Psoas muscle (tissue), 8 donors: ENCODE data around the gene PALD1. TPM values are rescaled to one million over a fixed set of nuclear protein-coding genes. Genes with fewer than 3 reads are reported as not detected.
A peak's percentile ranks its signal among the peaks of the same experiment; 100 is the strongest.

ENCODE experiments used
- ATAC-seq, 4 donors: fragments of 200-7000 bp; cut with Tn5 transposase; one replicate each; pipeline ENCODE4 v1.9.1; 2020; ENCODE audit warnings: moderate library complexity in 3 of 4, mild to moderate bottlenecking in 2 of 4
- DNase-seq, 2 donors: peaks; one replicate each; pipeline ENCODE4 v3.0.0-alpha.2; 2020
- H3K27ac ChIP-seq: fragments of 200-600 bp; one replicate; pipeline ENCODE4 v1.8.0; 2022
- H3K27me3 ChIP-seq, 3 donors: fragments of 200-600 bp in 1 of 3; one replicate each; pipeline versions ENCODE4 v1.6.1 to v1.8.0; 2013 to 2022; ENCODE audit warnings: low read length in 2 of 3, mild to moderate bottlenecking in 2 of 3, moderate library complexity in 1 of 3; ENCODE audit not compliant: insufficient read depth in 3 of 3
- H3K36me3 ChIP-seq, 2 donors: fragments of 200-600 bp in 1 of 2; one replicate each; pipeline versions ENCODE4 v1.6.1 to v1.8.0; 2013 to 2022; ENCODE audit warnings: low read depth in 1 of 2, mild to moderate bottlenecking in 1 of 2, moderate library complexity in 1 of 2; ENCODE audit not compliant: insufficient read depth in 1 of 2
- H3K4me1 ChIP-seq: fragments of 200-600 bp; one replicate; pipeline ENCODE4 v1.8.0; 2022
- H3K4me3 ChIP-seq: fragments of 200-600 bp; one replicate; pipeline ENCODE4 v1.8.0; 2022; ENCODE audit warnings: mild to moderate bottlenecking
- H3K9me3 ChIP-seq: fragments of 200-600 bp; one replicate; pipeline ENCODE4 v1.8.0; 2022
- WGBS, 3 donors: extraction: QIAGEN DNeasy Blood & Tissue Kit; methylation state at CpG; one replicate each; pipeline versions ENCODE4 v1.1.6 to v1.1.7; 2013; 5-methylcytosine and 5-hydroxymethylcytosine counted together
- intact Hi-C, 2 donors: fragments of 100-400 bp; cut with DNase I; formaldehyde crosslinking; loops; one replicate each; pipeline versions ENCODE4 v1.11.0 to v1.14.2; 2022
- polyA plus RNA-seq, 3 donors: library from polyadenylated mRNA; stranded (reverse); fragments of 200-250 nt; gene quantifications; one replicate each; pipeline ENCODE4 v1.2.3, GENCODE V29; 2013
- total RNA-seq, 4 donors: library from RNA; stranded (reverse); fragmentation: NEBNext Ultra II Directional in 2 of 4; extraction: Animal tissue kit (Norgen Biotek cat#: 25700) in 2 of 4; gene quantifications; one replicate each; pipeline versions ENCODE4 v1.2.1 to v1.2.4, GENCODE V29; 2021 to 2023
- TF ChIP-seq, protein P1 (sequence below): fragments of 200-600 bp; IDR thresholded peaks from one replicate; pipeline ENCODE4 v1.8.0; 2022; ENCODE audit warnings: antibody characterized with exemption
- donor health status: healthy with polysubstance abuse.
- donor health status: DM: no; HTN: no; CAD: no; lungs with moderate emphysema.
- donor health status: Bipolar disorder and iron deficiency.
- donor health status: healthy.
- donor health status: DM: yes; HTN: yes; CAD: no.
- donor health status: DM: no; HTN: no; CAD: no.
- donor health status: DM: no; HTN: no; CAD: no.
- donor health status: DM: yes; HTN: yes; CAD: no.

Gene PALD1
- total and polyA plus RNA-seq, 7 donors = 1.0 to 4.0 (median 2.8) TPM

DNA sequence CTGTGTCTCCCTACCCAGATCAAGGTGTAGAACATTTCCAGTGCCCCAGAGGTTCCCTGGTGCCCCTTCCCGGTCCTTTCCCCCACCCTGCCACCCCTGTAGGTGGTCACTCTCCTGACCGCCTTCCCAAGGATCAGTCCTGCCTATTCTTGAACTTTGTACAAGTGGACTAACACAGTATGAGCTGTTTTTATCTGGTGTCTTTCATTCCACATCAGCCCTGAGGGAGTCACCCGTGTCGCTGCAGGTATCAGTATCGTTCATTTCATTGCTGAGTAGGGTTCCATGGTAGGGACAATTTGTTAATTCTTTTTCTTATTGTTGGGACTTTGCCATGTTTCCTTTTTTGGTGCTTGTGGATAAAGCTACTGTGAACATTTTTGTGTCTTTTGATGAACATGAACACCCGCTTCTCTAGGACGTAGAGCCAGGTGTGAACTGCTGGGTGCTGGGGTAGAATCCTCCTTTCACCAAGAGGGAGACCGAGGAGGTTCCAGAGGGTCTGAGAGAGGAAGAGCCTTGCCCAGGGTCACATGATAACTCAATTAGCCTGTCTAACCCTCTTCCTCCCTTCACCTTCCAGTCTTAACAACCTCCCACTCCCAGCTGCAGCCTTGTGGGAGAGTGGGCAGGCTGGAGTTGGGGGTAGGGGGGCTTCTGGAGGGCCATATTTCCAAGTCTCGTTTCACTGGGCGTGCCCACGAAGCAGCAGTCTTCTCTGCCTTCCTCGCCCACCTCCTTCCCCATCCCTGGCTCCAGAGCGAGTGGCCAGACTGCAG lies 18.0 kb downstream of the PALD1 start:
- Histone ChIP-seq H3K4me1 (peaks cover 12% of the 10 kb centered on the region), H3K9me3 (no peaks in the 10 kb centered on the region), H3K27ac (no peak overlapping the region), H3K27me3 (no peaks in the 10 kb centered on the region), H3K4me3 (no peak overlapping the region), H3K36me3 (no peaks in the 10 kb centered on the region)
- WGBS, 3 donors = 80 to 91% (median 86%) methylated on average over 13 of the region's 13 CpGs
- TF ChIP-seq, protein P1, sequence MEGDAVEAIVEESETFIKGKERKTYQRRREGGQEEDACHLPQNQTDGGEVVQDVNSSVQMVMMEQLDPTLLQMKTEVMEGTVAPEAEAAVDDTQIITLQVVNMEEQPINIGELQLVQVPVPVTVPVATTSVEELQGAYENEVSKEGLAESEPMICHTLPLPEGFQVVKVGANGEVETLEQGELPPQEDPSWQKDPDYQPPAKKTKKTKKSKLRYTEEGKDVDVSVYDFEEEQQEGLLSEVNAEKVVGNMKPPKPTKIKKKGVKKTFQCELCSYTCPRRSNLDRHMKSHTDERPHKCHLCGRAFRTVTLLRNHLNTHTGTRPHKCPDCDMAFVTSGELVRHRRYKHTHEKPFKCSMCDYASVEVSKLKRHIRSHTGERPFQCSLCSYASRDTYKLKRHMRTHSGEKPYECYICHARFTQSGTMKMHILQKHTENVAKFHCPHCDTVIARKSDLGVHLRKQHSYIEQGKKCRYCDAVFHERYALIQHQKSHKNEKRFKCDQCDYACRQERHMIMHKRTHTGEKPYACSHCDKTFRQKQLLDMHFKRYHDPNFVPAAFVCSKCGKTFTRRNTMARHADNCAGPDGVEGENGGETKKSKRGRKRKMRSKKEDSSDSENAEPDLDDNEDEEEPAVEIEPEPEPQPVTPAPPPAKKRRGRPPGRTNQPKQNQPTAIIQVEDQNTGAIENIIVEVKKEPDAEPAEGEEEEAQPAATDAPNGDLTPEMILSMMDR = no peak
- DNase-seq (no peak), ATAC-seq (no peak)
- intact Hi-C loops = no loop called here

DNA sequence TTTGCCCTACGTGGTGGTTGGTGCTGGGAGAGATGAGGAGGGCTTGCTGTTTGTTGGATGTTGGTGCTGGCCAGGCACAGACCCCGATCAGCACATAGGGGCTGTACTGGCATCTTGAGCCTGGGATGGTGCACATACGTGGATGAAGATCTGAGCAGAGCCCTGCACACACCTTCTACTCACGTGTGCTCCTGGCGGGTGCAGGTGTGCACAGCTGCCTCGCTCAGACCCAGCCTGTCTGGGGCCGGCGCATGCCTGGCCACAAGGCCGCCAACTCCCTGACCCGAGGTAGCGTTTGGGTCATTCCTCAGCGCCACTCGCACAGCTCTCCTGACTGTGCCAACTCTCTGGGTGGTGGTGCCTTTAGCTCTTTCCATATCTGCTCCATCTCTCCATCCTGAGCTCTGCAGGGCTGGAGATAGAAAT lies 18.6 kb downstream of the PALD1 start:
- ATAC-seq = no peak
- Histone ChIP-seq H3K4me3 (no peak overlapping the region), H3K4me1 (peaks cover 12% of the 10 kb centered on the region), H3K9me3 (no peaks in the 10 kb centered on the region), H3K27me3 (no peaks in the 10 kb centered on the region), H3K36me3 (no peaks in the 10 kb centered on the region), H3K27ac (no peak overlapping the region)
- DNase-seq = no peak
- WGBS, 3 donors = 88 to 91% (median 91%) methylated on average over 11 to 13 of the region's 13 CpGs
- TF ChIP-seq, protein P1 = no peak
- intact Hi-C loops = no loop called here

DNA sequence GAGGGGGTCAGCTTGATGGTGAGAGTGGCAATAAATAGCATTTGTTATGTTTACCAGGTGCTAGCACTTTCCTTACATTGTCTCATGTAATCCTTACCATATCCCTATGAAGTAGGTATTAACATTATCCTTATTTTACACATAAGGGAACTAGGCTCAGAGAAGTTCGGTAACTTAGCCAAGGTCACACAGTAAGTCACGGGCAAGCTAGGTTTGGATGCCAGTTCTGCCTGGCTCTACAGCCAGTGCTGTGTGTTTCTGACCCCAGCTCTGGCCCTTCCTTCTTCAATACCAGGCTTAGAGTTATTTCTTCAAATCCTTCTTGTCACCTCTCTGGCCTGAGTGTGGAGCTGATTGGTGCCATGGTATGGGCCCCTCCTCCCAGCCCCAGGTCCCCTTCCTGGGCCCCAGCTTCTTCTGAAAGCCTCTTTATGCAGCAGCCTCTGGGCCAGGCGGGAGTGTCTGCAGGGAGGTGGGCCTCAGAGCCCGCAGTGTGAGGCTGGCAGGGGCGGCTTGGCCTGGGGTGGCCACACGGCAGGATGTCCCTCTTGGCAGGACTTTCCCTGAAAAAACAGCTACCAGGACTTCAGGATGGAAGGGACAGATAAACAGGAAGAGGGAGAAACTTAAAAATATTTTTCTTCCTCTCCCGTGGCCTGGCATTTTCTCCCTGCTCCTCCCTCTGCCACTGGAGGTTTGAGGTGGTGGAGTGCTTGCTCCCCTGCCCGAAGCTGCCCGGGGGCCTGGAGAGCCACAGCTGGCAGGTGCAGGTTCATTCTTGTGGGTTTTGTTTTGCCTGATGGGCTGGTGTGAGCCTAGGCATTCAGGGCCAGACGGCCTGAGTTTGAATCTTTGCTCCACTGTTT lies 20.6 kb downstream of the PALD1 start:
- Histone ChIP-seq H3K36me3 (no peaks in the 10 kb centered on the region), H3K27me3 (no peaks in the 10 kb centered on the region), H3K4me3 (no peak overlapping the region), H3K27ac (peak overlapping the region; percentile 12), H3K4me1 (peaks cover 15% of the 10 kb centered on the region), H3K9me3 (no peaks in the 10 kb centered on the region)
- intact Hi-C loops = no loop called here
- whole genome bisulfite sequencing, 3 donors = 64 to 78% (median 67%) methylated on average over 10 of the region's 10 CpGs
- DNase-seq (no peak), ATAC-seq (no peak)
- TF ChIP-seq, protein P1 = no peak

DNA sequence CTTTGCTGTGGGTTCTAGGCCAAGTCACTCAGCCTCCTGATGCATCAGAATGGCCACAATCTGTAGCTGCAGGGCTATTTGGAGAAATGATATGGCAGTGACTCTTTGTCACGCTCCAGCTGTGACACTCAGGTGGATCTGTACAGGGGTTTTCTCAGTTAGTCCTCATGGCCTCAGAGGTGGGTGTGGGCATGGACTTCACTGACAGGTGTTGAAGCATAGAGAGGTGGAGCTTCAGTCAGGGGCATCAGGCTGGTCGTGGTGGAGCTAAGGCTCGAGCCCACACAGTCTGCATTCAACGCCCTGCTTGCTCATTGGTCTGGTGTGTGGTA lies 21.2 kb downstream of the PALD1 start:
- Histone ChIP-seq H3K4me3 (no peak overlapping the region), H3K27ac (peak overlapping the region; percentile 12), H3K9me3 (no peaks in the 10 kb centered on the region), H3K36me3 (no peaks in the 10 kb centered on the region), H3K4me1 (peaks cover 15% of the 10 kb centered on the region), H3K27me3 (no peaks in the 10 kb centered on the region)
- TF ChIP-seq, protein P1 = no peak
- intact Hi-C loops = no loop called here
- DNase-seq = no peak
- ATAC-seq = no peak
- WGBS, 3 donors = 70 to 81% (median 78%) methylated on average over 4 of the region's 4 CpGs
